OCI-LY7 (cell line): ENCODE measurements around the gene ADAMTS9.

Source experiments
- CTCF ChIP-seq: fragments of 200-600 bp; sonication (generic); conservative IDR thresholded peaks from 2 replicates; pipeline ENCODE4 v1.5.1; 2014; ENCODE audit warnings: mild to moderate bottlenecking, antibody characterized with exemption, low read length, moderate library complexity, mixed read lengths
- EZH2phosphoT487 ChIP-seq: fragments of 200-600 bp; sonication (generic); IDR thresholded peaks from 2 replicates; pipeline ENCODE4 v1.6.1; 2018; ENCODE audit warnings: low read depth, borderline replicate concordance, mild to moderate bottlenecking, mixed run types, antibody characterized with exemption, low read length, moderate library complexity, mixed read lengths

- TF ChIP-seq CTCF, result no peak
- TF ChIP-seq EZH2phosphoT487, result no peak
Observed at GRCh38 chr3:64677961-64678716, 9.7 kb downstream of the ADAMTS9 start.
